Spleen (tissue), 11 donors: Measurements from ENCODE around the gene DDX28. TPM values are rescaled to one million over a fixed set of nuclear protein-coding genes. Genes with fewer than 3 reads are reported as not detected.
A peak's percentile ranks its signal among the peaks of the same experiment; 100 is the strongest.
"Not testable (repeated sequence)": the region's sequence is repeated elsewhere in the genome, so short reads cannot be mapped to it uniquely, and the experiment has no call there.

ENCODE experiments used
- DNase-seq: peaks from one replicate; pipeline ENCODE4 v3.0.0-alpha.2; 2020
- H3K27ac ChIP-seq, 8 donors: fragments of 200-600 bp; sonication (generic) in 7 of 8; 1 replicate in 4 of 8; 2 replicates in 4 of 8; pipeline versions ENCODE4 v1.5.0 to v1.8.0; 2016 to 2021; ENCODE audit warnings: inconsistent platforms in 4 of 8, mild to moderate bottlenecking in 4 of 8, moderate library complexity in 1 of 8
- H3K27me3 ChIP-seq, 7 donors: fragments of 200-600 bp; sonication (generic) in 6 of 7; replicated peaks in 1 of 7; 1 replicate in 4 of 7; 2 replicates in 3 of 7; pipeline versions ENCODE4 v1.5.0 to v1.8.0; 2016 to 2021; ENCODE audit warnings: inconsistent platforms in 3 of 7, mild to moderate bottlenecking in 1 of 7
- H3K36me3 ChIP-seq, 6 donors: fragments of 200-600 bp; sonication (generic) in 5 of 6; 1 replicate in 4 of 6; 2 replicates in 2 of 6; pipeline versions ENCODE4 v1.5.0 to v1.8.0; 2016 to 2021; ENCODE audit warnings: inconsistent platforms in 2 of 6
- H3K4me1 ChIP-seq, 6 donors: fragments of 200-600 bp; sonication (generic) in 5 of 6; 1 replicate in 3 of 6; 2 replicates in 3 of 6; pipeline versions ENCODE4 v1.5.0 to v1.8.0; 2016 to 2021; ENCODE audit warnings: inconsistent platforms in 3 of 6
- H3K4me3 ChIP-seq, 8 donors: fragments of 200-600 bp; sonication (generic) in 7 of 8; 1 replicate in 4 of 8; 2 replicates in 4 of 8; pipeline versions ENCODE4 v1.5.0 to v1.8.0; 2016 to 2021; ENCODE audit warnings: inconsistent platforms in 4 of 8, mild to moderate bottlenecking in 4 of 8, moderate library complexity in 2 of 8
- H3K9me3 ChIP-seq, 8 donors: fragments of 200-600 bp; sonication (generic) in 7 of 8; 1 replicate in 4 of 8; 2 replicates in 4 of 8; pipeline versions ENCODE4 v1.5.0 to v1.8.0; 2016 to 2021; ENCODE audit warnings: inconsistent platforms in 4 of 8
- CTCF ChIP-seq, 11 experiments: fragments of 200-600 bp in 7 of 11; fragments of 450-650 bp in 4 of 11; sonication (generic) in 4 of 11; IDR thresholded peaks in 8 of 11; conservative IDR thresholded peaks in 3 of 11; 1 replicate in 7 of 11; 2 replicates in 4 of 11; pipeline versions ENCODE4 v1.4.0 to v1.8.0; 2016 to 2021; ENCODE audit warnings: antibody characterized with exemption in 11 of 11, inconsistent platforms in 4 of 11, mild to moderate bottlenecking in 1 of 11
- POLR2A ChIP-seq, 3 donors: fragments of 450-650 bp; IDR thresholded peaks; one replicate each; pipeline ENCODE4 v1.5.1; 2017; ENCODE audit warnings: antibody characterized with exemption in 3 of 3, mild to moderate bottlenecking in 1 of 3
- POLR2AphosphoS5 ChIP-seq, 3 donors: sonication (generic); formaldehyde crosslinking; IDR thresholded peaks; one replicate each; pipeline ENCODE4 v1.5.1; 2017; ENCODE audit warnings: antibody characterized with exemption in 3 of 3
- WGBS, 5 donors: extraction: QIAGEN DNeasy Blood & Tissue Kit in 3 of 5; methylation state at CpG; one replicate each; pipeline versions ENCODE4 v1.1.5 to v1.1.7; 2013 to 2018; 5-methylcytosine and 5-hydroxymethylcytosine counted together
- intact Hi-C: fragments of 100-400 bp; cut with DNase I; formaldehyde crosslinking; loops from one replicate; pipeline ENCODE4 v1.15.0; 2023; ENCODE audit warnings: low total_unique reads
- polyA plus RNA-seq, 3 donors: library from polyadenylated mRNA; stranded (reverse); fragments of 200-250 nt; gene quantifications; one replicate each; pipeline ENCODE4 v1.2.1, GENCODE V29; 2013
- total RNA-seq, 7 donors: library from RNA; depleted of rRNA in 3 of 7; stranded (reverse); fragments of >200 nt in 3 of 7; fragmentation: NEBNext Ultra II Directional in 4 of 7; extraction: Animal tissue kit (Norgen Biotek cat#: 25700) in 4 of 7; gene quantifications; one replicate each; pipeline versions ENCODE4 v1.1.0 to v1.2.1, GENCODE V29; 2016 to 2021
- donor health status: healthy with polysubstance abuse.
- donor health status: DM: no; HTN: no; CAD: no; lungs with moderate emphysema.
- donor health status: DM: no; HTN: no; CAD: no.
- donor health status: Bipolar disorder and iron deficiency.
- donor health status: healthy.
- donor health status: DM: no; HTN: no; CAD: no.
- donor health status: DM: yes; HTN: yes; CAD: no.

Gene DDX28
- total and polyA plus RNA-seq, 10 donors = 8.6 to 19.0 (median 11.2) TPM

- Histone ChIP-seq H3K27ac (peak within 1 kb of the TSS in 1 of 8 donors; percentile 90), H3K4me3 (no peak within 1 kb of the TSS), H3K36me3 (no peaks in the 10 kb centered on the region), H3K27me3 (no peaks in the 10 kb centered on the region), H3K9me3 (no peaks in the 10 kb centered on the region), H3K4me1 (peaks cover 0 to 25% (median 9%) of the 10 kb centered on the region in 6 donors)
- DNase-seq = no peak
- TF ChIP-seq CTCF (IDR thresholded peaks at IDR 0.05 in 8 of 11, conservative IDR thresholded peaks at IDR 0.05 in 3 of 11) (no peak), POLR2A (IDR thresholded peaks at IDR 0.05) (no peak), POLR2AphosphoS5 (IDR thresholded peaks at IDR 0.05) (no peak)
- intact Hi-C loops = no loop called here
- WGBS, 5 donors = 86 to 91% (median 91%) methylated on average over 5 of the region's 5 CpGs
Measured at GRCh38 chr16:68015681-68016080, 7.4 kb downstream of the DDX28 start, which contains the start of gene DPEP2NB. Gene DPEP2NB, minus strand, starts transcription at chr16:68015911. Its CDS starts 141 bp downstream, at chr16:68015770.

GRCh38 chr16:68013440-68013839 lies 9.6 kb downstream of the DDX28 start:
- WGBS, 5 donors = 30 to 73% (median 42%) methylated on average over 1 of the region's 1 CpG
- no peak for DNase-seq
- Histone ChIP-seq H3K27ac (peak overlapping the region in 7 of 8 donors; percentile 54 to 90 (median 80)), H3K36me3 (no peaks in the 10 kb centered on the region), H3K4me3 (peak overlapping the region in 1 of 8 donors; percentile 52), H3K9me3 (no peaks in the 10 kb centered on the region), H3K4me1 (peaks cover 0 to 28% (median 9%) of the 10 kb centered on the region in 6 donors), H3K27me3 (no peaks in the 10 kb centered on the region)
- TF ChIP-seq POLR2AphosphoS5 (IDR thresholded peaks at IDR 0.05) = no peak
- TF ChIP-seq POLR2A (IDR thresholded peaks at IDR 0.05) = no peak
- TF ChIP-seq CTCF (IDR thresholded peaks at IDR 0.05 in 8 of 11, conservative IDR thresholded peaks at IDR 0.05 in 3 of 11) = no peak
- intact Hi-C loops = no loop called here

- intact Hi-C loops, H3K4me3 ChIP-seq, H3K27me3 ChIP-seq, H3K36me3 ChIP-seq, DNase-seq, H3K9me3 ChIP-seq, H3K27ac ChIP-seq: not testable (repeated sequence)
- peaks cover 0 to 62% (median 30%) of the 10 kb centered on the region in 6 donors for H3K4me1 ChIP-seq
- WGBS, 5 donors = 66 to 85% (median 78%) methylated on average over 4 of the region's 4 CpGs
Measured at GRCh38 chr16:68009872-68010271, 13.2 kb downstream of the DDX28 start.

GRCh38 chr16:68009157-68009735 lies 13.8 kb downstream of the DDX28 start:
- Histone ChIP-seq H3K27me3 (no peaks in the 10 kb centered on the region), H3K36me3 (no peaks in the 10 kb centered on the region), H3K27ac (peak overlapping the region in 1 of 8 donors; percentile 96), H3K4me3 (no peak overlapping the region), H3K9me3 (no peaks in the 10 kb centered on the region), H3K4me1 (peaks cover 0 to 63% (median 36%) of the 10 kb centered on the region in 6 donors)
- no peak for TF ChIP-seq POLR2A (IDR thresholded peaks at IDR 0.05)
- 81 to 88% (median 84%) methylated on average over 9 of the region's 9 CpGs for WGBS, 5 donors
- no peak for DNase-seq
- intact Hi-C loops = no loop called here

GRCh38 chr16:68005786-68006286 lies 17.2 kb downstream of the DDX28 start:
- WGBS, 5 donors = 21 to 24% (median 22%) methylated on average over 6 of the region's 6 CpGs
- Histone ChIP-seq H3K27ac (peak overlapping the region; percentile 86 to 96 (median 92)), H3K9me3 (no peaks in the 10 kb centered on the region), H3K4me1 (peaks cover 4 to 66% (median 33%) of the 10 kb centered on the region in 6 donors), H3K36me3 (no peaks in the 10 kb centered on the region), H3K4me3 (peak overlapping the region in 1 of 8 donors; percentile 57), H3K27me3 (no peaks in the 10 kb centered on the region)
- intact Hi-C loops = no loop called here
- TF ChIP-seq POLR2AphosphoS5 (IDR thresholded peaks at IDR 0.05) = peak in 2 of 3 donors; percentile 33 to 86
- TF ChIP-seq POLR2A (IDR thresholded peaks at IDR 0.05) = no peak
- TF ChIP-seq CTCF (IDR thresholded peaks at IDR 0.05 in 8 of 11, conservative IDR thresholded peaks at IDR 0.05 in 3 of 11) = no peak
- DNase-seq = peak; percentile 91
